C4-2B (cell line): ENCODE measurements around the gene TPT1.

Source experiments
- ZFX ChIP-seq: fragments of 450-650 bp; IDR thresholded peaks from 2 replicates; pipeline ENCODE4 v1.6.1; 2017
- TF ChIP-seq, protein P1 (sequence below): fragments of 450-650 bp; conservative IDR thresholded peaks from 2 replicates; pipeline ENCODE4 v1.5.1; 2017; ENCODE audit warnings: mild to moderate bottlenecking

DNA sequence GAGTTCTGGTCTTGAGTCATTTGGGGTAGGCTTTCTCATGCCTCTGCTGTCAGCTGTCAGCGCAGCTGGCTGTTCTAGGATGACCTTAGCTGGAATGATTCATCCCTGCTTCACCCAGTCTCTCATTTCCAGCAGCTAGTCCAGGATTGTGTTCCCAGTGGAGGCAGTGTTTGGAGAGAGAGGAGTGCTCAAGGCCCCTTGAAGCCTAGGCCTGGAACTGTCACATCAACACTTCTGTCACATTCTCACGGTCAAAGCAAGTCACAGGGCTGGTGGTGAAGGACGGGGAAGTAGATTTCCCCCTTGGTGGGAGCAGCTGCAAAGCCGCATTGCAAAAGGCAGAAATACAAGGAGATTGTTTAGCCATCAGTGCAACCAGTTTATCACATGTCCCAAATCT lies 15.2 kb downstream of the TPT1 start:
- TF ChIP-seq, protein P1, sequence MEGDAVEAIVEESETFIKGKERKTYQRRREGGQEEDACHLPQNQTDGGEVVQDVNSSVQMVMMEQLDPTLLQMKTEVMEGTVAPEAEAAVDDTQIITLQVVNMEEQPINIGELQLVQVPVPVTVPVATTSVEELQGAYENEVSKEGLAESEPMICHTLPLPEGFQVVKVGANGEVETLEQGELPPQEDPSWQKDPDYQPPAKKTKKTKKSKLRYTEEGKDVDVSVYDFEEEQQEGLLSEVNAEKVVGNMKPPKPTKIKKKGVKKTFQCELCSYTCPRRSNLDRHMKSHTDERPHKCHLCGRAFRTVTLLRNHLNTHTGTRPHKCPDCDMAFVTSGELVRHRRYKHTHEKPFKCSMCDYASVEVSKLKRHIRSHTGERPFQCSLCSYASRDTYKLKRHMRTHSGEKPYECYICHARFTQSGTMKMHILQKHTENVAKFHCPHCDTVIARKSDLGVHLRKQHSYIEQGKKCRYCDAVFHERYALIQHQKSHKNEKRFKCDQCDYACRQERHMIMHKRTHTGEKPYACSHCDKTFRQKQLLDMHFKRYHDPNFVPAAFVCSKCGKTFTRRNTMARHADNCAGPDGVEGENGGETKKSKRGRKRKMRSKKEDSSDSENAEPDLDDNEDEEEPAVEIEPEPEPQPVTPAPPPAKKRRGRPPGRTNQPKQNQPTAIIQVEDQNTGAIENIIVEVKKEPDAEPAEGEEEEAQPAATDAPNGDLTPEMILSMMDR: no peak
- no peak for TF ChIP-seq ZFX
